ENCODE measurements around the gene WWOX. TPM values are rescaled to one million over a fixed set of nuclear protein-coding genes. Genes with fewer than 3 reads are reported as not detected.

The WWOX gene
- total RNA-seq, 2 donors from 2014 or later, result 33.8 to 82.5 TPM

GRCh38 chr16:78715106-78715505, 615.7 kb downstream of the WWOX start:
- no peak for DNase-seq (ENCODE audit: low spot score)
- TF ChIP-seq CTCF (IDR thresholded peaks at IDR 0.05), result no peak
- H3K4me3 ChIP-seq, result no peak overlapping the region
- no peak for ATAC-seq (ENCODE audit: insufficient number of reproducible peaks, low FRiP score, low read depth)
- H3K4me1 ChIP-seq (ENCODE audit: control insufficient read depth in 1 of 2, low read depth in 2 of 2), result no peaks in the 10 kb centered on the region
- H3K27ac ChIP-seq, result no peak overlapping the region
- no peaks in the 10 kb centered on the region for H3K36me3 ChIP-seq
- H3K27me3 ChIP-seq (replicated peaks; ENCODE audit: insufficient read depth), result no peaks in the 10 kb centered on the region
- H3K9me3 ChIP-seq, result no peaks in the 10 kb centered on the region

- no peak for ATAC-seq (ENCODE audit: insufficient number of reproducible peaks, low FRiP score, low read depth)
- no peak for DNase-seq (ENCODE audit: low spot score)
- no peak for TF ChIP-seq CTCF (IDR thresholded peaks at IDR 0.05)
- no peak overlapping the region for H3K27ac ChIP-seq
- H3K4me1 ChIP-seq (ENCODE audit: control insufficient read depth in 1 of 2, low read depth in 2 of 2), result no peaks in the 10 kb centered on the region
- no peak overlapping the region for H3K4me3 ChIP-seq
- no peaks in the 10 kb centered on the region for H3K9me3 ChIP-seq
- H3K36me3 ChIP-seq, result no peaks in the 10 kb centered on the region
- H3K27me3 ChIP-seq (replicated peaks; ENCODE audit: insufficient read depth), result no peaks in the 10 kb centered on the region
Observed at GRCh38 chr16:78715673-78716072, 616.2 kb downstream of the WWOX start.

- ATAC-seq (ENCODE audit: insufficient number of reproducible peaks, low FRiP score, low read depth), result no peak
- Histone ChIP-seq H3K9me3 (no peaks in the 10 kb centered on the region), H3K36me3 (no peaks in the 10 kb centered on the region), H3K27ac (no peak overlapping the region), H3K4me1 (ENCODE audit: control insufficient read depth in 1 of 2, low read depth in 2 of 2) (no peaks in the 10 kb centered on the region), H3K4me3 (no peak overlapping the region), H3K27me3 (replicated peaks; ENCODE audit: insufficient read depth) (no peaks in the 10 kb centered on the region)
- no peak for TF ChIP-seq CTCF (IDR thresholded peaks at IDR 0.05)
- no peak for DNase-seq (ENCODE audit: low spot score)
Observed at GRCh38 chr16:78718141-78718540, 618.7 kb downstream of the WWOX start.

GRCh38 chr16:78720416-78720815, 621.0 kb downstream of the WWOX start:
- Histone ChIP-seq H3K36me3 (no peaks in the 10 kb centered on the region), H3K27me3 (replicated peaks; ENCODE audit: insufficient read depth) (no peaks in the 10 kb centered on the region), H3K27ac (no peak overlapping the region), H3K4me1 (ENCODE audit: control insufficient read depth in 1 of 2, low read depth in 2 of 2) (no peaks in the 10 kb centered on the region), H3K4me3 (no peak overlapping the region), H3K9me3 (no peaks in the 10 kb centered on the region)
- ATAC-seq (ENCODE audit: insufficient number of reproducible peaks, low FRiP score, low read depth) (no peak), DNase-seq (ENCODE audit: low spot score) (no peak)
- TF ChIP-seq CTCF (IDR thresholded peaks at IDR 0.05), result no peak

- H3K27ac ChIP-seq, result no peak overlapping the region
- H3K4me1 ChIP-seq (ENCODE audit: control insufficient read depth in 1 of 2, low read depth in 2 of 2), result no peaks in the 10 kb centered on the region
- ATAC-seq (ENCODE audit: insufficient number of reproducible peaks, low FRiP score, low read depth) (no peak), DNase-seq (ENCODE audit: low spot score) (no peak)
- H3K9me3 ChIP-seq, result no peaks in the 10 kb centered on the region
- H3K27me3 ChIP-seq (replicated peaks; ENCODE audit: insufficient read depth), result no peaks in the 10 kb centered on the region
- no peaks in the 10 kb centered on the region for H3K36me3 ChIP-seq
- TF ChIP-seq CTCF (IDR thresholded peaks at IDR 0.05), result no peak
- no peak overlapping the region for H3K4me3 ChIP-seq
Observed at GRCh38 chr16:78727536-78727935, 628.1 kb downstream of the WWOX start.
